B cell (primary cell): ENCODE data around the gene OR5C1. TPM values are rescaled to one million over a fixed set of nuclear protein-coding genes. Genes with fewer than 3 reads are reported as not detected.

ENCODE experiments used
- ATAC-seq: fragments of 200-7000 bp; cut with Tn5 transposase; one replicate; pipeline ENCODE4 v1.10.0; 2021; ENCODE audit warnings: low read depth, mild to moderate bottlenecking, moderate number of reproducible peaks, moderate library complexity
- CTCF ChIA-PET: fragments of 350-600 bp; sonication (Branson Sonifier 250); formaldehyde crosslinking; loops from one replicate; lab custom pipeline; 2021; ENCODE audit warnings: antibody characterized with exemption, inconsistent platforms; lab: Charles Lee
- POLR2A ChIA-PET: fragments of 350-600 bp; sonication (Branson Sonifier 250); formaldehyde crosslinking; loops from one replicate; lab custom pipeline; 2021; ENCODE audit warnings: antibody characterized with exemption; lab: Charles Lee
- DNase-seq: peaks from one replicate; pipeline ENCODE4 v3.0.0; 2013
- H2AFZ ChIP-seq: 2 replicates; pipeline ENCODE4 v1.6.1; 2012; ENCODE audit warnings: mild to moderate bottlenecking, low read depth, low read length; ENCODE audit not compliant: insufficient read depth, poor library complexity, severe bottlenecking
- H3K27ac ChIP-seq, 2 donors: 1 replicate in 1 of 2; 2 replicates in 1 of 2; pipeline ENCODE4 v1.5.1; 2012 to 2013; ENCODE audit warnings: low read length in 2 of 2, mild to moderate bottlenecking in 2 of 2, moderate library complexity in 1 of 2
- H3K27me3 ChIP-seq, 4 experiments: fragments of 200-600 bp in 1 of 4; sonication (generic) in 1 of 4; replicated peaks in 1 of 4; 1 replicate in 2 of 4; 2 replicates in 2 of 4; pipeline versions ENCODE4 v1.6.1 to v1.7.0; 2013 to 2016; ENCODE audit warnings: low read length in 3 of 4, mild to moderate bottlenecking in 2 of 4, mixed read lengths in 1 of 4, moderate library complexity in 1 of 4; ENCODE audit not compliant: insufficient read depth in 4 of 4, control insufficient read depth in 3 of 4; ENCODE audit errors: control extremely low read depth in 1 of 4
- H3K36me3 ChIP-seq, 2 experiments: replicated peaks in 1 of 2; 1 replicate in 1 of 2; 2 replicates in 1 of 2; pipeline versions ENCODE4 v1.6.1 to v1.7.1; 2013; ENCODE audit warnings: low read length in 1 of 2; ENCODE audit not compliant: insufficient read depth in 2 of 2, control insufficient read depth in 1 of 2; ENCODE audit errors: control extremely low read depth in 1 of 2, extremely low read depth in 1 of 2
- H3K4me1 ChIP-seq, 2 donors: fragments of 200-600 bp in 1 of 2; sonication (generic) in 1 of 2; 1 replicate in 1 of 2; 2 replicates in 1 of 2; pipeline versions ENCODE4 v1.5.1 to v1.6.1; 2013 to 2017; ENCODE audit warnings: low read length in 2 of 2; ENCODE audit not compliant: control insufficient read depth in 2 of 2, insufficient read depth in 2 of 2
- H3K4me2 ChIP-seq: replicated peaks from 2 replicates; pipeline ENCODE3; 2012; ENCODE audit warnings: mild to moderate bottlenecking, low read depth, low read length; ENCODE audit not compliant: poor library complexity, severe bottlenecking
- H3K4me3 ChIP-seq, 5 experiments: fragments of 200-600 bp in 1 of 5; sonication (generic) in 1 of 5; 1 replicate in 3 of 5; 2 replicates in 2 of 5; pipeline versions ENCODE4 v1.5.1 to v1.7.0; 2011 to 2016; ENCODE audit warnings: low read length in 4 of 5, mild to moderate bottlenecking in 4 of 5, low read depth in 2 of 5, control low read depth in 1 of 5, moderate library complexity in 1 of 5; ENCODE audit not compliant: insufficient read depth in 1 of 5; ENCODE audit errors: control extremely low read depth in 1 of 5, extremely low read depth in 1 of 5
- H3K79me2 ChIP-seq: fragments of 200-600 bp; sonication (generic); one replicate; pipeline ENCODE4 v1.6.0; 2016; ENCODE audit warnings: low read length; ENCODE audit not compliant: control insufficient read depth, insufficient read depth
- H3K9ac ChIP-seq: fragments of 200-600 bp; sonication (generic); 2 replicates; pipeline ENCODE4 v1.6.1; 2017; ENCODE audit warnings: mild to moderate bottlenecking, low read length, moderate library complexity
- H3K9me3 ChIP-seq, 3 donors: one replicate each; pipeline versions ENCODE4 v1.6.1 to v1.7.1; 2013; ENCODE audit warnings: low read length in 2 of 3; ENCODE audit not compliant: control insufficient read depth in 2 of 3, insufficient read depth in 1 of 3; ENCODE audit errors: control extremely low read depth in 1 of 3
- H4K20me1 ChIP-seq: 2 replicates; pipeline ENCODE4 v1.6.0; 2012; ENCODE audit warnings: mild to moderate bottlenecking, low read length; ENCODE audit not compliant: insufficient read depth, control insufficient read depth, poor library complexity, severe bottlenecking
- H3K27ac Mint-ChIP-seq: one replicate; pipeline ENCODE4 v1.8.0; 2021; ENCODE audit warnings: mixed read lengths
- H3K27me3 Mint-ChIP-seq: one replicate; pipeline ENCODE4 v1.8.0; 2021; ENCODE audit warnings: mixed read lengths
- H3K4me1 Mint-ChIP-seq: one replicate; pipeline ENCODE4 v1.8.0; 2021; ENCODE audit warnings: mixed read lengths
- H3K4me3 Mint-ChIP-seq: one replicate; pipeline ENCODE4 v1.8.0; 2021; ENCODE audit warnings: mixed read lengths
- H3K9me3 Mint-ChIP-seq: one replicate; pipeline ENCODE4 v1.8.0; 2022; ENCODE audit warnings: mixed read lengths; ENCODE audit not compliant: insufficient read depth
- EZH2 ChIP-seq: IDR thresholded peaks from 2 replicates; pipeline ENCODE4 v1.6.1; 2012; ENCODE audit warnings: borderline replicate concordance, low read depth, mild to moderate bottlenecking, moderate library complexity, low read length; ENCODE audit not compliant: insufficient read depth, poor library complexity, severe bottlenecking
- WGBS: methylation state at CpG from one replicate; pipeline ENCODE4 v1.1.5; 2013; ENCODE audit warnings: missing lambda C conversion rate; ENCODE audit not compliant: insufficient coverage; 5-methylcytosine and 5-hydroxymethylcytosine counted together
- intact Hi-C: fragments of 100-400 bp; cut with micrococcal nuclease; formaldehyde crosslinking; loops from one replicate; pipeline ENCODE4 v1.10.0; 2022
- polyA minus RNA-seq: library from RNA; depleted of rRNA, polyadenylated mRNA; stranded (reverse); fragments of >200 nt; gene quantifications from 2 replicates; pipeline ENCODE4 v1.2.3, GENCODE V29; 2012
- polyA plus RNA-seq: library from polyadenylated mRNA; depleted of rRNA; stranded (reverse); fragments of >200 nt; gene quantifications from 2 replicates; pipeline ENCODE4 v1.2.3, GENCODE V29; 2012
- total RNA-seq, 2 donors: library from RNA; stranded (reverse); fragments of 120-200 nt in 1 of 2; gene quantifications; 1 replicate in 1 of 2; 2 replicates in 1 of 2; pipeline versions ENCODE4 v1.2.3 to v1.2.4, GENCODE V29; 2013 to 2022
- TF ChIP-seq, protein P1 (sequence below): fragments of 200-600 bp; IDR thresholded peaks from one replicate; pipeline ENCODE4 v1.8.0; 2022; ENCODE audit warnings: antibody characterized with exemption, mild to moderate bottlenecking

The OR5C1 gene
- total RNA-seq (not detected in 2 replicates), polyA plus RNA-seq (not detected in 2 replicates), polyA minus RNA-seq (not detected in 2 replicates)
- total RNA-seq (2013): not detected

DNA sequence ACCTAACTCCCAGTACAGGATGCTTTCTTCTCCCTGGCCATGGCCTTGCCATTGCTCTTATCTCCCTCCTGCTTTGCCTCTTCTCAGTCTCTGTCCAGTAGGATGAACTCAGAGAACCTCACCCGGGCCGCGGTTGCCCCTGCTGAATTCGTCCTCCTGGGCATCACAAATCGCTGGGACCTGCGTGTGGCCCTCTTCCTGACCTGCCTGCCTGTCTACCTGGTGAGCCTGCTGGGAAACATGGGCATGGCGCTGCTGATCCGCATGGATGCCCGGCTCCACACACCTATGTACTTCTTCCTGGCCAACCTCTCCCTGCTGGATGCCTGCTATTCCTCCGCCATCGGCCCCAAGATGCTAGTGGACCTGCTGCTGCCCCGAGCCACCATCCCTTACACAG, at the start of gene OR5C1:
Gene OR5C1 (plus strand): TSS at position 103 of the 400 bp plus-strand sequence. CDS start 0 bp downstream, at position 103.
- no peak within 1 kb of the TSS for H3K9ac ChIP-seq
- no peak within 1 kb of the TSS for H3K4me2 ChIP-seq
- H3K9me3 ChIP-seq: no peaks in the 10 kb centered on the region
- ChIA-PET CTCF (no interaction called here), POLR2A (no interaction called here)
- H3K4me3 Mint-ChIP-seq: no peak within 1 kb of the TSS
- no peaks in the 10 kb centered on the region for H4K20me1 ChIP-seq
- H3K4me1 Mint-ChIP-seq: no peaks in the 10 kb centered on the region
- ATAC-seq (no peak), DNase-seq (no peak)
- H3K79me2 ChIP-seq: no peaks in the 10 kb centered on the region
- H3K27me3 ChIP-seq: no peaks in the 10 kb centered on the region
- H3K27me3 Mint-ChIP-seq: no peaks in the 10 kb centered on the region
- no peaks in the 10 kb centered on the region for H3K4me1 ChIP-seq
- WGBS: 97% methylated on average over 12 of the region's 12 CpGs
- no peak within 1 kb of the TSS for H3K27ac ChIP-seq
- TF ChIP-seq, protein P1, sequence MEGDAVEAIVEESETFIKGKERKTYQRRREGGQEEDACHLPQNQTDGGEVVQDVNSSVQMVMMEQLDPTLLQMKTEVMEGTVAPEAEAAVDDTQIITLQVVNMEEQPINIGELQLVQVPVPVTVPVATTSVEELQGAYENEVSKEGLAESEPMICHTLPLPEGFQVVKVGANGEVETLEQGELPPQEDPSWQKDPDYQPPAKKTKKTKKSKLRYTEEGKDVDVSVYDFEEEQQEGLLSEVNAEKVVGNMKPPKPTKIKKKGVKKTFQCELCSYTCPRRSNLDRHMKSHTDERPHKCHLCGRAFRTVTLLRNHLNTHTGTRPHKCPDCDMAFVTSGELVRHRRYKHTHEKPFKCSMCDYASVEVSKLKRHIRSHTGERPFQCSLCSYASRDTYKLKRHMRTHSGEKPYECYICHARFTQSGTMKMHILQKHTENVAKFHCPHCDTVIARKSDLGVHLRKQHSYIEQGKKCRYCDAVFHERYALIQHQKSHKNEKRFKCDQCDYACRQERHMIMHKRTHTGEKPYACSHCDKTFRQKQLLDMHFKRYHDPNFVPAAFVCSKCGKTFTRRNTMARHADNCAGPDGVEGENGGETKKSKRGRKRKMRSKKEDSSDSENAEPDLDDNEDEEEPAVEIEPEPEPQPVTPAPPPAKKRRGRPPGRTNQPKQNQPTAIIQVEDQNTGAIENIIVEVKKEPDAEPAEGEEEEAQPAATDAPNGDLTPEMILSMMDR: no peak
- TF ChIP-seq EZH2: no peak
- no peaks in the 10 kb centered on the region for H3K9me3 Mint-ChIP-seq
- no peak within 1 kb of the TSS for H2AFZ ChIP-seq
- no peak within 1 kb of the TSS for H3K27ac Mint-ChIP-seq
- no peaks in the 10 kb centered on the region for H3K36me3 ChIP-seq
- intact Hi-C loops: no loop called here
- no peak within 1 kb of the TSS for H3K4me3 ChIP-seq

DNA sequence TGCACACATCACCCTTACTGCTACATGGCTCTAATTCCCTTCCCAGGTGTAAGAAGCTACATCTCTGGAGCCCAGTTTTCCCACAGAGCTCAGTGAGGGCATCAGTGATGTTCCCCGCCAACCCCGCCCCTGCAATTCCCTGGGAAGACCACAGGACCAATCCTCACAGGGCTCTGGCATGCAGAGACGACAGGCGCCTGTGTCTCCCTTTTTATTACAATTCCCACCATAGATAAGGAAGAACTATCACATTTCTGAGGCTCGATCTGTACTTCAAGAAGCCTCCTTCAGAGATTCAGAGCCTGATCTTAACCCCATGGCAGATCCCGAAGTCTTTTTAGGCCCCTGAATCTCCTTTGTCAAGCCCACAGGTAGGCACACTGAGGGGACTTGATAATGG, 46.7 kb upstream of the OR5C1 start, which contains the start of gene OR1L6:
Gene OR1L6 (plus strand): TSS at position 301 of the 400 bp plus-strand sequence. CDS start 7,545 bp downstream, outside the sequence.
- Histone ChIP-seq H3K4me2 (no peak within 1 kb of the TSS), H3K27me3 (no peaks in the 10 kb centered on the region), H3K36me3 (no peaks in the 10 kb centered on the region), H4K20me1 (no peaks in the 10 kb centered on the region), H2AFZ (no peak within 1 kb of the TSS), H3K79me2 (no peaks in the 10 kb centered on the region), H3K9ac (no peak within 1 kb of the TSS), H3K4me3 (no peak within 1 kb of the TSS), H3K4me1 (no peaks in the 10 kb centered on the region), H3K27ac (no peak within 1 kb of the TSS), H3K9me3 (peaks cover 0 to 5% (median 2%) of the 10 kb centered on the region in 3 donors)
- Mint-ChIP-seq H3K9me3 (peaks cover 7% of the 10 kb centered on the region), H3K27ac (no peak within 1 kb of the TSS), H3K27me3 (peaks cover 12% of the 10 kb centered on the region), H3K4me3 (no peak within 1 kb of the TSS), H3K4me1 (no peaks in the 10 kb centered on the region)
- 88% methylated on average over 6 of the region's 6 CpGs for WGBS
- no peak for ATAC-seq
- CTCF ChIA-PET: no interaction called here
- TF ChIP-seq, protein P1: no peak
- no peak for TF ChIP-seq EZH2
- POLR2A ChIA-PET: no interaction called here
- no peak for DNase-seq
- intact Hi-C loops: no loop called here
